GM11168 (cell line): Measurements from ENCODE around the gene NTMT2.
"Not testable (repeated sequence)": the region's sequence is repeated elsewhere in the genome, so short reads cannot be mapped to it uniquely, and the experiment has no call there.

Experiments used
- in situ Hi-C: fragments of 300-500 bp; cut with MboI; formaldehyde crosslinking; loops from one replicate; pipeline ENCODE4 v1.12.0; 2022; ENCODE audit warnings: low sequenced_read_pairs; ENCODE audit not compliant: unreplicated experiment

Gene NTMT2

GRCh38 chr1:170155055-170155454 is 9.3 kb downstream of the NTMT2 start:
- in situ Hi-C loops, result no loop called here

- in situ Hi-C loops, result no loop called here
Observed at GRCh38 chr1:170156594-170156993, 10.8 kb downstream of the NTMT2 start.

- in situ Hi-C loops, result no loop called here
Observed at GRCh38 chr1:170157820-170158219, 12.1 kb downstream of the NTMT2 start.

- in situ Hi-C loops, result no loop called here
Observed at GRCh38 chr1:170162459-170163246, 16.9 kb downstream of the NTMT2 start.

- in situ Hi-C loops, result no loop called here
Observed at GRCh38 chr1:170164103-170164763, 18.5 kb downstream of the NTMT2 start.

- in situ Hi-C loops, result no loop called here
Observed at GRCh38 chr1:170166518-170167180, 20.9 kb downstream of the NTMT2 start.

- in situ Hi-C loops, result no loop called here
Observed at GRCh38 chr1:170168265-170168664, 22.5 kb downstream of the NTMT2 start.

GRCh38 chr1:170170513-170170912 is 24.8 kb downstream of the NTMT2 start:
- in situ Hi-C loops, result not testable (repeated sequence)

- in situ Hi-C loops, result no loop called here
Observed at GRCh38 chr1:170174395-170174794, 28.6 kb downstream of the NTMT2 start.

- in situ Hi-C loops, result no loop called here
Observed at GRCh38 chr1:170175041-170175440, 29.3 kb downstream of the NTMT2 start.

GRCh38 chr1:170175484-170175883 is 29.7 kb downstream of the NTMT2 start:
- in situ Hi-C loops, result no loop called here

- in situ Hi-C loops, result no loop called here
Observed at GRCh38 chr1:170176772-170177171, 31.0 kb downstream of the NTMT2 start.

GRCh38 chr1:170182442-170182841 is 36.7 kb downstream of the NTMT2 start:
- in situ Hi-C loops, result no loop called here

GRCh38 chr1:170192546-170192945 is 46.8 kb downstream of the NTMT2 start:
- in situ Hi-C loops, result no loop called here

GRCh38 chr1:170194451-170194850 is 48.7 kb downstream of the NTMT2 start:
- in situ Hi-C loops, result no loop called here

GRCh38 chr1:170196490-170197236 is 50.9 kb downstream of the NTMT2 start:
- in situ Hi-C loops, result no loop called here

- in situ Hi-C loops, result no loop called here
Observed at GRCh38 chr1:170198090-170198489, 52.3 kb downstream of the NTMT2 start.

- in situ Hi-C loops, result no loop called here
Observed at GRCh38 chr1:170198584-170198983, 52.8 kb downstream of the NTMT2 start.

- in situ Hi-C loops, result no loop called here
Observed at GRCh38 chr1:170200161-170200560, 54.4 kb downstream of the NTMT2 start.

- in situ Hi-C loops, result no loop called here
Observed at GRCh38 chr1:170200621-170201397, 55.0 kb downstream of the NTMT2 start.
